Chondrocyte (in vitro differentiated cells): ENCODE results near the gene SLAMF1. TPM values are rescaled to one million over a fixed set of nuclear protein-coding genes. Genes with fewer than 3 reads are reported as not detected.

Experiments used
- DNase-seq: peaks from one replicate; pipeline ENCODE4 v3.0.0; 2021; ENCODE audit warnings: mixed read lengths, low spot score
- H3K27ac Mint-ChIP-seq: one replicate; pipeline ENCODE4 v1.8.0; 2021; ENCODE audit warnings: mild to moderate bottlenecking, moderate library complexity, mixed read lengths; ENCODE audit not compliant: unreplicated experiment
- H3K27me3 Mint-ChIP-seq: 2 replicates; pipeline ENCODE4 v1.8.0; 2021; ENCODE audit warnings: low read depth, mixed read lengths
- H3K36me3 Mint-ChIP-seq: 2 replicates; pipeline ENCODE4 v1.8.0; 2021; ENCODE audit warnings: low read depth, mixed read lengths
- H3K4me1 Mint-ChIP-seq: 2 replicates; pipeline ENCODE4 v1.8.0; 2021; ENCODE audit warnings: low read depth, mild to moderate bottlenecking, mixed read lengths
- H3K4me3 Mint-ChIP-seq: one replicate; pipeline ENCODE4 v1.8.0; 2021; ENCODE audit warnings: mild to moderate bottlenecking, moderate library complexity, mixed read lengths; ENCODE audit not compliant: unreplicated experiment
- H3K9me3 Mint-ChIP-seq: 2 replicates; pipeline ENCODE4 v1.8.0; 2021; ENCODE audit warnings: low read depth, mixed read lengths
- CTCF ChIP-seq: fragments of 200-600 bp; sonication (generic); IDR thresholded peaks from 2 replicates; pipeline ENCODE4 v1.5.0; 2021; ENCODE audit warnings: antibody characterized with exemption, mild to moderate bottlenecking, moderate library complexity
- total RNA-seq: library from RNA; stranded (reverse); gene quantifications from 3 replicates; pipeline ENCODE4 v1.2.1, GENCODE V29; 2021

Gene SLAMF1
- total RNA-seq, 1 donor from 2014 or later: not detected

- Mint-ChIP-seq H3K4me3 (no peak overlapping the region), H3K4me1 (no peaks in the 10 kb centered on the region), H3K27me3 (peaks cover 18% of the 10 kb centered on the region), H3K9me3 (peaks cover 7% of the 10 kb centered on the region), H3K36me3 (no peaks in the 10 kb centered on the region), H3K27ac (no peak overlapping the region)
- DNase-seq: no peak
- TF ChIP-seq CTCF: no peak
Measured at GRCh38 chr1:160662910-160663309, 16.1 kb upstream of the SLAMF1 start.

GRCh38 chr1:160659566-160659965 is 12.7 kb upstream of the SLAMF1 start:
- H3K27ac Mint-ChIP-seq: no peak overlapping the region

GRCh38 chr1:160658814-160659193 is 12.0 kb upstream of the SLAMF1 start:
- Mint-ChIP-seq H3K9me3 (peaks cover 7% of the 10 kb centered on the region), H3K27ac (no peak overlapping the region), H3K27me3 (peaks cover 18% of the 10 kb centered on the region), H3K4me1 (no peaks in the 10 kb centered on the region), H3K36me3 (no peaks in the 10 kb centered on the region), H3K4me3 (no peak overlapping the region)
- TF ChIP-seq CTCF: no peak
- DNase-seq: no peak

More at GRCh38 chr1:160659566-160659965, 12.7 kb upstream of the SLAMF1 start:
- H3K9me3 Mint-ChIP-seq: peaks cover 7% of the 10 kb centered on the region
- H3K4me3 Mint-ChIP-seq: no peak overlapping the region
- peaks cover 21% of the 10 kb centered on the region for H3K27me3 Mint-ChIP-seq
- no peaks in the 10 kb centered on the region for H3K4me1 Mint-ChIP-seq
- no peak for DNase-seq
- TF ChIP-seq CTCF: no peak
- H3K36me3 Mint-ChIP-seq: no peaks in the 10 kb centered on the region

- TF ChIP-seq CTCF: no peak
- no peaks in the 10 kb centered on the region for H3K36me3 Mint-ChIP-seq
- peaks cover 18% of the 10 kb centered on the region for H3K27me3 Mint-ChIP-seq
- no peaks in the 10 kb centered on the region for H3K4me1 Mint-ChIP-seq
- no peak overlapping the region for H3K27ac Mint-ChIP-seq
- peaks cover 7% of the 10 kb centered on the region for H3K9me3 Mint-ChIP-seq
- DNase-seq: no peak
- H3K4me3 Mint-ChIP-seq: no peak overlapping the region
Measured at GRCh38 chr1:160658162-160658813, 11.4 kb upstream of the SLAMF1 start.

- no peak for TF ChIP-seq CTCF
- Mint-ChIP-seq H3K36me3 (no peaks in the 10 kb centered on the region), H3K4me1 (no peaks in the 10 kb centered on the region), H3K27ac (no peak overlapping the region), H3K27me3 (peaks cover 15% of the 10 kb centered on the region), H3K9me3 (peaks cover 7% of the 10 kb centered on the region), H3K4me3 (no peak overlapping the region)
- no peak for DNase-seq
Measured at GRCh38 chr1:160657250-160657781, 10.5 kb upstream of the SLAMF1 start.
